HG03103 (cell line): ENCODE data around the gene F13B.
A peak's percentile ranks its signal among the peaks of the same experiment; 100 is the strongest.
"Not testable (repeated sequence)": the region's sequence is repeated elsewhere in the genome, so short reads cannot be mapped to it uniquely, and the experiment has no call there.

ENCODE experiments used
- ATAC-seq: cut with Tn5 transposase; IDR thresholded peaks from one replicate; pipeline ENCODE4 v1.9.1; 2021; ENCODE audit warnings: low read depth; ENCODE audit not compliant: unreplicated experiment

Gene F13B

DNA sequence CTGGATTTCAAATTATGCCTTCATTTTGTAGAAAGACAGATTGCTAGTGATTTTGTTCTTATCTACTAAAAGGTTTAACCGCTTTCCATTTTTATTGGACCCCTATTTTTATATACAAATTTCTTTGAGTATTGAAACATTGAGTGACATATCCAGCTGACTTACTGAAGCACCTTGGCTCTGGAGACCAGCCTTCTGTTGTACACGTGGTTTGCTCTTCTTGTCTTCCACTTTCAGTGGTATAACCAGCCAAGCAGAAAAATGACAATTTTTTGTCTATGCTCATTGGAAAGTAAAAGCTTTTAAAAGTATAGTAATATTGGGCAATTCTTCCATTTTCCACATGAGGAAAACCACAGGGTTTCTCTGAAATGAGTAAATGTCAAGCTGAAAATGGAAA, 4.4 kb downstream of the F13B start:
- peak; percentile 96 for ATAC-seq

DNA sequence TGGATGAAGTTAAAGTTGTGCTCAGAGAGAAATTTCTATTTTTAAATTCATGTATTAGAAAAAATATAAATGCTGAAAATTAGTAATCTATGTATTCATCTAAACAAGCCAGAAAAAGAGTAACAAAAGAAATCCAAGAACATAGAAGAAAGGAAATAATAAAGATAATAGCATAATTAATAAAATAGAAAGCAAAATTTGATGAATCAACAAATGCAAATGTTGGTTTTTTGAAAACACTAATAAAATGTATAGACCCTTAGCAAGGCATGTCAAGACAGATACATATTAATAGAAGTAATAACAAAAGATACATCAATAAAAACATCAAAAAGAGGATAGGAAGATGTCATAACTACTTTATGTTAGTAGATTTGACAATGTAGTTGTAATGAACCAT, 18.0 kb downstream of the F13B start:
- ATAC-seq: no peak

DNA sequence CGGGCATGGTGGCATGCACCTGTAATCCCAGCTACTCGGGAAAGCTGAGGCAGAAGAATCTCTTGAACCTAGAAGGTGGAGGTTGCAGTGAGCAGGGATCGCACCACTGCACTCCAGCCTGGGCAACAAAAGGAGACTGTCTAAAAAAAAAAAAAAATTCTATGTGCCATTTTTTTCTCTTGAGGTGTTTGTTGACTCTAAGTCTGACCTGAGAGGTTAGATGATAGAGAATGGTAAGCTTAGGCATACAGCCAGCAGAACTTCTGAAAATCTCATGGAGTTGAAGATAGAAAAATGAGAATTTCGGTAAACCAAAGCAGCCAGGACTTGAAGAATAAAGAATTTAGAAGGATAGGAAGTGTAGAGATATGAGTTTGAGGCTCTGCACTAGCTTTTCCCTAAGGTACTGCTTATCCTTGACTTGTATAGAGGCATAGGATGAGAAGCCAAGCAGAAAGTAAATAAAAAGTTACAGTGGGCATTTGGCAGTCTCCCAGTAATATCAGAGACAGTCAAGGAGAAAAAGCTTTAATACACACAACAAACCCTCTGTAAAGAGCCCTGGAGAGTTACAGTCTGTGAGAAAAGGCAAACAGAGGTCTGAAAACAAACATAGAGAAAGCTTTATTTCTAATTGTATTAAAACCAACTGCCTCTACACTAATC, 24.3 kb downstream of the F13B start:
- ATAC-seq: no peak

DNA sequence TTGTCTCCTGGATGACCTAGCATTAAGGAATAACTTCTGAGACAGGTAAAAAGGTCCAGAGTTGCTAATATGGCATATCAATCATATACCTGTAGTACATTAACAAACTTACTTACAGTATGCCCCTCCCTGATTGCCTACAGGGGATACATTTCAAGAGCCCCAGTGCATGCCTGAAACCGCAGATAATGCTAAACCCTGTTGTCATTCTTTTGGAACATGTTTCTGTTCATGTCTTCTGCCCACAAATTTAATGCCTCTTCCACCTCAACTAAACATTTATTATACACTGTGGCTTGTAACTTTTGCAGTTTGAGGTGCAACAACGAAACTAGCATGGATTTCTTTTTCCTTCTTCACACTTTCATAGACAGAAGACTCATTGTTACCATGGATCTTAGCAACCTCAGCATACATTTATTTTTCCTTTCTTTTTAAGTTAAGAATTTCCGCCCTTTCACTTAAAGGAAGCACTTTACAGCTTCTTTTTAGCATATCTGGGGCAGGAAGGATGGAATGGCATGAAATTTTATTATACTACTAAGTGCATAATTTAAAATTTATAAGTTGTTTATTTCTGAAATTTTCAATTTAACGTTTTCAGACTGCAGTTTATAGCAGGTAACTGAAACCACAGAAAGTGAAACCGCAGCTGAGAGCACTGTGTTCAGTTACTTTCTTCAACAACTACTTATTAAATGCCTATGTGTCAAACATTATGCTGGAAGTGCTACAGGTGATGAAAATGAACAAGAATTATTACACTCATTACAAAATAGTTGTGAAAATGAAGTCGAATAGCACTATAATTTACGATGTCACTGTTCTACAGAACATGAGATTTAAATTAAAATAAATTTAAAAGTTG, 25.3 kb downstream of the F13B start:
- peak; percentile 55 for ATAC-seq

DNA sequence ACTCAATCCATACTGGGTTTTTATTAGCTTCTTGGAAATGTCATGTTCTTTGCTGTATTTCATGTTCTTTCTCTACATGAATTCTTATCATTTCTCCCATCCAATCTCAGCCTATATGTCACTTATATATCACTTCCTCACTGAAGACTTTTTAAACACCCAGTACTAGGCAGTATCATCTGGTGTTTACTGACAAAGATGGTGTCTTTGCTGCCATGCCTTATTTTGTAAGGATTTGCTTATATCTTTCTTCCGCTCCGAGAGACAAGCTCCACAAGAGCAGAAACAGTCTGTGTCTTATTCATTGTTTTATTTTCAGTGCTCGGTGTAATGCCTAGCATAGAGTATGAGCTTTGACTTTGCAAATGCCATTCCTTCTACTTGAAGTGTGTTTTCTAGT, 30.2 kb downstream of the F13B start:
- ATAC-seq: no peak

DNA sequence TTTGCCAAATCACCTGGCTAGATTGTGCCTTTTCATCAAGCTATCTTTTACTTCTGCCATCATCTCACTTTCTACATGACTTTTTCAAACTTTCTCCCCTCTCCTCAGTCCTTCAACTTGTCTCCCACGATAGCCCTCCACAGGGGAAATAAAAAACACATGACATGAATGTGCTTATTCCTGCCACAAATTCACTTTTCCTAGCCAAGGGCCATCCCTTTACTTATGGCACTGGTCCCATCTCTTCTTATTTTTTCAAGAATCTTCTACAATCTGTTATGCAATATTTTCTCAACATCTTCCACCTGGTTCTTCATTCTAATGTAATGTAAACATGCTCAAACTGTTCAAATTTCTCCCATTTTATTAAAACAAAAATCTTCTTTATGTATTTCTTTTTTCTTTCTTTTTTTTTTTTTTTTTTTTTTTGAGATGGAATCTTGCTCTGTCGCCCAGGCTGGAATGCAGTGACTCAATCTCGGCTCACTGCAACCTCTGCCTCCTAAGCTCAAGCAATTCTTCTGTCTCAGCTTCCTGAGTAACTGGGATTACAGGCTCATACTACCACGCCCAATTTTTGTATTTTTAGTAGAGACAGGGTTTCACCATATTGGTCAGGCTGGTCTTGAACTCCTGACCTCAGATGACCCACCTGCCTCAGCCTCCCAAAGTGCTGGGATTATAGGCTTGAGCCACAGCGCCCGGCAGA, 32.3 kb downstream of the F13B start:
- ATAC-seq: not testable (repeated sequence)

DNA sequence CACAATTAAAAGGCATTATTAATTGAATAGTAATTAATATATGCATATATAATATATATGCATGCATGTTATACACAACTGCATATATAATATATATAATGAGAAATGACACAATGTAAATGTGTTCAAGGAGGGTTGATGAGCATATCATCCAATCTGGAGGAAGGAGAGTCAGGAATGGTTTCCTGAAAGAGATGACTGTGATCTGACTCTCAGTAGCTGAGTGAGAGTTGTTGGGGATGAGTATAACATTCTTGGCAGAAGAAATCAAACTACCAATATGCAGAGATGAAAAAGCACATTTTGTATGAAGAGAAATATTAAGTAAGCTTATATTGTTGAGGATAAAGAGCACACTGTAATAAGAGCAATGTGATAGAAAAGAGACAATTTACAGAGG, 37.3 kb downstream of the F13B start:
- ATAC-seq: no peak

DNA sequence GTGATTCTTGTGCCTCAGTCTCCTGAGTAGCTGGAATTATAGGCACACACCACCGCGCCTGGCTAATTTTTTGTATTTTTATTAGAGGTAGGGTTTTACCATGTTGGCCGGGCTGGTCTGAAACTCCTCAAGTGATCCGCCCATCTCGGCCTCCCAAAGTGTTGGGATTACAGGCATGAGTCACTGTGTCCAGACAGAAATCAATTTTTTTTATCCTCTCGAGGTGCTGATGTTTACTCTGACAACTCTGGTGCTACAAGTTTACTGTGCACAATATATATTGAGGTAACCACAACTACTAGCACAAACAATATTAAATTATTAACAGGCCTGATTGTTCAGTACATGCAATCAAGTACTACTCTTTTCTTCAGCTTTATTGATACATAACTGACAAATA, 39.7 kb downstream of the F13B start:
- ATAC-seq: no peak

DNA sequence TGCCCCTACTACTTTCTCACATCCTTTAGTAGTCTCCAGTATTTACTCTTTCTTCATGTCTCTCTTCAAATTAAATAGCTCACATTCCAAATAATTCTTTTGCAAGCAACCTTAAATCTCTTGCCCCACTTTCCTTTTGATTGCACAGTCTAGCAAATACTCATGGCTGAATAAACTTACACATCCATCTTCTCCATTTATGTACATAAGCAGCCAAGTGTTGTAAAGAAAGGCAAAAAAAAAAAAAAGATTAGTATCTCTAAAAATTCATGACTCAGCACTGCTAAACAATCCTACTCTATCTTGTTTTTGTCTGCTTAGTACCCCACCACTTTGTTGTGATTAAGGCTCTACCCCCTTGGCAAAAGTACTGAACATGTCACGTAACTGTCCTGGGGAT, 42.6 kb downstream of the F13B start:
- ATAC-seq: no peak

DNA sequence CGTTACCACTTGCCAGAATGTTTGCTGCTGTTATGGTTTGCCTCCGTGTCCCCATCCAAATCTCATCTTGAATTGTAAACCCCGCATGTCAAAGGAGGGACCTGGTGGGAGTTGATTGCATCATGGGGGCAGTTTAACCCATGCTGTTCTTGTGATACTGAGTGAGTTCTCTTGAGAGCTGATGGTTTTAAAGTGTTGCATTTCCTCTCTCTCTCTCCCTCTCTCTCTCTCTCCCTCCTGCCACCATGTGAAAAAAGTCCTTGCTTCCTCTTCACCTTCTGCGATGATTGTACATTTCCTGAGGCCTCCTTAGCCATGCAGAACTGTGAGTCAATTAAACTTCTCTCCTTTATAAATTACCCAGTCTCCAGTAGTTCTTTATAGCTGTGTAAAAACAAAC, 45.3 kb downstream of the F13B start:
- no peak for ATAC-seq

DNA sequence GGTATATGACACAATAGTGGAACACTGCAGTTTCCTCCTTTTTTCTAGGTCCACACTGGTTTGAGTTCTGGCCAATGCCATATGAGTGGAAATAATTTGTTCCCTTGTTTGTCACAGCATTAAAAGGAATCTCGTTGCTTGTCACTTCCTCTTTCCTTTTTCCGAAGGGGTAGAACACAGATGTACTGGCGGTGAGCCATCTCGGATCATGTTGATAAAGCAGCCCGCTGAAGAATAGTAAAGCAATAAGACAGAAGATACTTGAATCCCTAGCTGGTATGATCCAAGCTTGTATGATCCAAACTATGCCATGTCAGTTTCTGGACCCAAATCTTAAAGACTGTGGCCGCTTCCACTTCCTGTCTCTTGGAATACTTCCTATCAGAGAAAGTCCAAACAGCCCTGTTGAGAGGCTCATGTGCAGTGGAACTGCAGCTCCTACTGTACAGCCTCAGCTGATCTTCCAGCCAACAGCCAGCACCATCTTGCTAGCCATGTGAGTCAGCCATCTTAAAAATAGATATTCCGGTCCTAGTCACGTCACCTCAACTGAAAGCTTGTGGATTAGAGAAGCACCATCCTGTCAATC, 49.4 kb downstream of the F13B start:
- ATAC-seq: no peak

DNA sequence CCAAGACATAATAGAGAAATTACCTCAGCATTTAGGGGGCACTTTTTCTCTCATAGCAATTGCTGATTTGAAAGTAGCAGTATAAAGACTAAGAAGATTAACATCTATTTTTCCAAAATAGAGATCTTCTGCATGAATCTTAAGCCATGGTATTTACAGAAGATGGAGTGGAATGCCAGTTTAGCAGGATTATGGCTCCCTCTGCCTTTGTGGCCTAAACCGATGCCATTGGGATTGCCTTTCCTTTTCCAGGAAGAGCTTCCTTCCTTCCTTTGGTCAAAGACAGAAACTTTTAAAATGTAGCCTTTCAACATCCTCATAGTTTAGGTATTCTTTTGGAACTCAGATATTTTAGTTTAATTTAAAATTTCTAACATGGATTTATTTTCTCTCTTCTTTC, 50.3 kb downstream of the F13B start:
- no peak for ATAC-seq

DNA sequence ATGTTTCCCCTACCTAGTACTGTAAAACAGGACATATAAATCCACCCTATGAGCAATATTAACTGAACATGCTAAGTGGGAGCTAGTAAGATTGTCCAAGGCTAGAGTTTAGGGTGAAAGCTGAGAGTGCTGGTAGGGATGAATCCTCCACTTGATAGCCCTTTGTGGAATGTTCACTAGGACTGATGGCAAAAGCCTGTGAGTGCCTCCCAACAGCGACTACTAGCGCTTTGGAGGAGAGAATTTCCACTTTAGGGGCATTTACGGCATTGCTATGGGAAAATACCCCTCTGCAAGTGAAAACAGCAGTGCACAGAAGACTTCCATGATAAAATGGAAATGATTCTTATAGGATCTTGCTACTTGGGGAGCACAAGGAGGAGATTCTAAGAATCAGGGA, 53.8 kb downstream of the F13B start:
- ATAC-seq: no peak

DNA sequence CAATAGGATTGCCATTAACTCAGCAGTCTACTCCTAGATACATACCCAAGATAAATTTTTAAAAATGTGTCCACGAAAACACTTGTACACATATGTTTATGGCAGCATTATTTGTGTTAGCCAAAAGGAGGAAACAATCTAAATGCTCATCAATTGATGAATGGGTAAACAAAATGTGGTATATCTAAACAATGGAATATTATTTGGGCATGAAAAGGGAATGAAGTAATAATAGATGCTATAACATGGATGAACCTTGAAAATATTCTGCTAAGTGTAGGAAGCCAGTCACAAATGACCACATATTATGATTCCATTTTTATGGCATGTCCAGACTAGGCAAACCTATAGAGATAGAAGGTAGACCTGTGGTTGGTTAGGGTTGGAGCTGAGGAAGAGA, 55.4 kb downstream of the F13B start:
- no peak for ATAC-seq

DNA sequence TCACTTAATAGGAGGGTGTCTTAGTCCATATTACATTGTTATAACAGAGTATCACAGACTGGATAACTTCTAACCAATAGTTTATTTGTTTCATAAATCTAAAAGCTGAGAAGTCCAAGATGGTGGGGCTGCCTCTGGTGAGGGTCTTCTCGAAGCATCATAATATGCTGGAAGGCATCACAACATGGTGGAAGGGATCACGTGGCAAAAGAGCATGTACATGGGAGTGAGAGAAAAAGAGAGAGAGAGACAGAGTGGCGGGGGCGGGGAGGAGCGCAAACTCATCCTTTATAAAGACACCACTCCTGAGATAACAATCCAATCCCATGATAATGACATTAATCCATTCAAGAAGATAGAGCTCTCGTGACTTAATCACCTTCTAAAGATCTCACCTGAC, 58.2 kb downstream of the F13B start:
- ATAC-seq: no peak

DNA sequence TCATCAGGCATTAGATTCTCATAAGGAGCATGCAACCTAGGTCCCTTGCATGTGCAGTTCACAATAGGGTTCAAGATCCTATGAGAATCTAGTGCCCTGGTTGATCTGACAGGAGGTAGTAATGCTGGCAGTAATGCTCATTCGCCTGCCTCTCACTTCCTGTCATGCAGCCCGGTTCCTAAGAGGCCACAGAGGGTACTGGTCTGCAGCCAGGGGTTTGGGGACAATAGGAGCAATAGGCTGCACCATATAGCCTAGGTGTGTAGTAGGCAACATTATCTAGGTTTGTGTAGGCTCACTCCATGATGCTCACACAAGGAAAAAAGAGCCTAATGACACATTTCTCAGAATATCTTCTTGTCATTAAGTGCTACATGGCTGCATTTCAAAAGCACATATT, 63.9 kb downstream of the F13B start:
- ATAC-seq: no peak

DNA sequence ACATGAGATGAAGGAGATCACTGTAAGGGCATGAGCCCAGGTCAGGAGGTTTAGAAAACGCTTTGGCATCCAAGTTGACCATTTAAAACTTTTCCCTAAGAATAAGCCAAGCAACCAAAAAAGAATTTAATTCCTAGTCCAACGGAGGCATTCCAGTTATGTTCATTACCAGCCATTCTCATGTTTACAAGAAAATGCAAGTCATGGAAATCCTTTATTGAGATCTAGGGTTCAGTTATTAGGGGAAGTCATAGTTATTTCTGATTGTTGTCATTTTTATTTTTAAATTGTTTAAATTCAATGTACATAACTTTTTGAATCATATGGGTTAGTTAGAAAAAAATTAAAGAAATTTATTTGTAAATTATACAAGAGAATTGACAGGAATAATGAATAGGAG, 65.2 kb downstream of the F13B start:
- no peak for ATAC-seq

DNA sequence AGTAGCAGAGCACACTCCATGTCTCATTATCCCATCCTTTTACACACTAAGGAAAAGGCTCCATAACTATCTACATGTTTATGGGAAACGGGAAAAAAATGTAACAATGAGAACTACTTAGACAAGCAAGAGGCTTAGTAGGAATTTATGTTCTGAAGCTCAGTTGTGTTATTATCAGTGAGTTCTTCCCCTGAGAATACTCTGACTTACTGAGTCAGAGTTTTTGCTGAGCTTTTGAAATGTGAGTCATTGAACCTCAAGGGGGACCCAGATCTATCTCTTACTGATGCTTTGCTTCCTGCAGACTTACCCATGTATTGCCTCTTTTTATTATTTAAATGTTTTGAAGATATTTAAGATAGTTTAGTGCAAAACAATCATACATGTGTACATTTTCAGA, 69.6 kb downstream of the F13B start:
- no peak for ATAC-seq

DNA sequence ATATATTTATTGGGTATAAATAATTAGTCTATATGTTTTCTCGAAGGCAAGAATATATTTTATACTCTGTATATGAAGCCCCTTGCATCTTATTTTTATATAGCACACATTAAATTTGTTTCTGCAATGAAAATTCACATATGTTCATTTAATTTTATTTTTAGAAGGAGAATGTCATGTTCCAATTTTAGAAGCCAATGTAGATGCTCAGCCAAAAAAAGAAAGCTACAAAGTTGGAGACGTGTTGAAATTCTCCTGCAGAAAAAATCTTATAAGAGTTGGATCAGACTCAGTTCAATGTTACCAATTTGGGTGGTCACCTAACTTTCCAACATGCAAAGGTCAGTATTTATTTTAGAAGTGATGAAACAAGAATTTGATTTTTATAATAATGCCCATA, 73.1 kb downstream of the F13B start:
- no peak for ATAC-seq

DNA sequence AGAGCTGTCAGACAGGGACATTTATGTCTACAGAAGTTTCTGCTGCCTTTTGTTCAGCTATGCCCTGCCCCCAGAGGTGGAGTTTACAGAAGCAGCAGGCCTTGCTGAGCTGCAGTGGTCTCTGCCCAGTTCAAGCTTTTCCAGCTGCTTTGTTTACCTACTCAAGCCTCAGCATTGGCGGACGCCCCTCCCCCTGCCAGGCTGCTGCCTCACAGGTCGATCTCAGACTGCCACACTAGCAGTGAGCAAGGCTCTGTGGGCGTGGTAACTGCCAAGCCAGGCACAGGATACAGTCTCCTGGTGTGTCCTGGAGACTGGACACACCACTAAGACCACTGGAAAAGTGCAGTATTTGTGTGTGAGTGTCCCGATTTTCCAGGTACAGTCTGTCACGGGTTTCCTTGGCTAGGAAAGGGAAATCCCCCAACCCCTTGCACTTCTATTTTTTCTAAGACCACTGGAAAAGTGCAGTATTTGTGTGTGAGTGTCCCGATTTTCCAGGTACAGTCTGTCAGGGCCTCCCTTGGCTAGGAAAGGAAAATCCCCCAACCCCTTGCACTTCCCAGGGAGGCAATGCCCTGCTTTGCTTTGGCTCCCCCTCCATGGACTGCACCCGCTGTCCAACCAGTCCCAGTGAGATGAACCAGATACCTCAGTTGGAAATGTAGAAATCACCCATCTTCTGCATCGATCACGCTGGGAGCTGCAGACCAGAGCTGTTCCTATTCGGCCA, 75.0 kb downstream of the F13B start:
- not testable (repeated sequence) for ATAC-seq
